ENCODE results near the gene DYSF.

Gene DYSF

DNA sequence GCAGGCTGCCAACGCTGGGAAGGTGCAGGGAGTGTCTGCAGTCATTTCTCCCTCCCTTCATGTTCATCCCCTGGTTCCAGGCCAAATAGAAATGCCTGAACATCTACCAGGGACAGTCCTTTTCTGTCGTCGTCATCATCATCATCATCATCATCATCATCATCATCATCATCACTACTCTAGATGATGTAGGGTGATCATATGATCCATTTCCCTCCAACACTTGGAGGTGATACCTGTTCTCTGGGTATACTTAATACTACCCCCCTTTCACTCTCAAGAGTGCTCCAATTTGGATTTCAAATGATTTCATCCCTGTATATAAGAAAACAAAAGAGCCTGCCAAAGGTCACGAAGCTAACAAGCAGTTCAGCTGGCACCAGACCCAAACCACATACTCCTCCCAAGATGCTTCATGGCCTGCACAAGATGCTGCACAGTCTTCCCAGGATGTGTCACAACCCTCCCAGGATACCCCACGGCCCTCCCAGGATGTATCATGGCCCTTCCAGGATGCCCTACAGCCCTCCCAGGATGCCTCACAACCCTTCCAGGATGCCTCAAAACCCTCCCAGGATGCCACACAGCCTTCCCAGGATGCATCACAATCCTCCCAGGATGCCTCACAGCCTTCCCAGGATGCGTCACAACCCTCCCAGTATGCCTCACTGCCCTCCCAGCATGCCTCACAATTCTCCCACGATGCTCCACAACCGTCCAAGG lies 257.9 kb downstream of the DYSF start:
- H3K27ac Mint-ChIP-seq: no peak overlapping the region
- H3K4me3 Mint-ChIP-seq: no peak overlapping the region
- H3K36me3 Mint-ChIP-seq: no peaks in the 10 kb centered on the region
- no peaks in the 10 kb centered on the region for H3K4me1 Mint-ChIP-seq (ENCODE audit: low read depth)
- H3K27me3 Mint-ChIP-seq: no peaks in the 10 kb centered on the region
- H3K9me3 Mint-ChIP-seq (ENCODE audit: low read depth): no peaks in the 10 kb centered on the region

DNA sequence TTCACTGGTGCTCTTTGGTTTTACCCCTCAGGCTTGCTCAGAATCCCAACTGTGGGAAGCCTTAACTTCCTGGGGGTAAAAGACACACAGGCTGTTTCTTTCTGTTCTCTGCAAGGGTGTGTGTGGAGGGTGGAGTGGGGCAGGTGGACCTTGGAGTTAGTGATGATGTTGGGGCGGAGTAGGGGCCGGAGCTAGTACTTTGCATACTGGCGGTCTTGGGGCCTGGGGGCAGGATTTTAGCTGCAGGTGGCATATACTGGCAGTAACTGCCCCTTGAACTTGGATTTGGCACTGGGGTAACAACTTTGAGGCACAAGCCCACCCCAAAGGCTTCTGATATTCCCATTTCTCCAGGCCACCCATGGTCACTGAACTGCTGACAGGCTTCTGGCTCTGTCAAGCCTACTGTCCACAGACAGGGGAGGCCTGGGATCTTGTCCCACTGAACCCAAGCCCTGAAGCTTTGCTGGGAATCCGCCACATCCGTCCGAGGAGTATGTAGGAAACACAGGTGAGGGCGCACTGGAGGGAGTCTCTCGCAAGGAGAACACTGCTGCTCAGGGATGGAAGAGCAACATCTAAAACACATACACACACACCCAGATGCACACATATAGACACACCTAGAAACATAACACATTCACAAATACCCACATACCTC lies 258.9 kb downstream of the DYSF start:
- no peaks in the 10 kb centered on the region for H3K9me3 Mint-ChIP-seq (ENCODE audit: low read depth)
- no peak overlapping the region for H3K4me3 Mint-ChIP-seq
- no peaks in the 10 kb centered on the region for H3K4me1 Mint-ChIP-seq (ENCODE audit: low read depth)
- H3K36me3 Mint-ChIP-seq: no peaks in the 10 kb centered on the region
- H3K27ac Mint-ChIP-seq: no peak overlapping the region
- no peaks in the 10 kb centered on the region for H3K27me3 Mint-ChIP-seq

DNA sequence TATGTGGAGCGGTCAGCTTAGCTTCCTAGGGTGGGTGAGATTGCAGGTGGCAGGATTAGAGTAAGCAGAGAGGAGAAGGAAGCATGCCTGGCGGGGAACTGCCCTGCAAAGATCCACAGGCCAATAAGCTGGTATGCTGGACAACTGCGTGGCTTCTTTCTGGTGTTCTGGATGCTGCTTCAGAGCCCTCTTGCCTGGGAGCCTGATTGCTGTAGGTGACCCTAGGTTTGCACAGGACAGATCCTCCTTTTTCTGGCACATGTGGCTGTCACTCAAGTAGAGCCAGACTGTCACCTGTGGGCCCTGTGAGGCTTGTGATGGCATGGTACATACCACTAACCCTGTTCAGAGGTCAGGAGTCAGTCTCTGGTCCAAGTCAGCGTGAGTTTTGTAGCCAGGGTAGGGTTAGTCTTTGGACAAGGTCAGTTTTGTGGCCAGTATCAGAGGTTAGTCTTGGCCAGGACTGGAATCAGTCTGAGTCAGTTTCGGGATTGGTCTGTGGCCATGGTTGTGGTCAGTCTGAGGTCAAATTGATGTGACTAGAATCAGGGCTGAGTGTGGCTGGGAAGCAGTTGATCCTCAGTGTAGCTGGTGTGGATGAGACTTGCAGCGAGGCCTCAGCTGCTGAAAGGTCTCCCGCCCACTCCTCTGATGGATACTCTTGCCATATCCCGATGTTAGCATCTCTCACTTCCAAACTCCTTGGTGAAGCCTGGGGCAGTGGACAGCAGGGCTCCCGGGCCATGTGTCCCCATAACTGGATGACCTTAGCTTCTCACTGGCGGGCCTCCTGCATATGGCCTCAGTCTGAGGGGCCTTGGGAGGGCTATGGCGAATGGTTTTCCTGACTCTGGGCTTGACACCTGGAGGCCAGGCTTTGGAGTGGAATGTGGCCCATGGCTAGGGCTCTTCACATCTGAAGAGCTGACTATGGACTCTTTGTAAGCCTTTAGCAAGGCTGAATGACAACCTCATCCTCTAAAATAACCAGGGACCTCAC lies 260.5 kb downstream of the DYSF start:
- Mint-ChIP-seq H3K9me3 (ENCODE audit: low read depth) (no peaks in the 10 kb centered on the region), H3K27me3 (no peaks in the 10 kb centered on the region), H3K4me3 (no peak overlapping the region), H3K4me1 (ENCODE audit: low read depth) (no peaks in the 10 kb centered on the region), H3K36me3 (no peaks in the 10 kb centered on the region), H3K27ac (no peak overlapping the region)

DNA sequence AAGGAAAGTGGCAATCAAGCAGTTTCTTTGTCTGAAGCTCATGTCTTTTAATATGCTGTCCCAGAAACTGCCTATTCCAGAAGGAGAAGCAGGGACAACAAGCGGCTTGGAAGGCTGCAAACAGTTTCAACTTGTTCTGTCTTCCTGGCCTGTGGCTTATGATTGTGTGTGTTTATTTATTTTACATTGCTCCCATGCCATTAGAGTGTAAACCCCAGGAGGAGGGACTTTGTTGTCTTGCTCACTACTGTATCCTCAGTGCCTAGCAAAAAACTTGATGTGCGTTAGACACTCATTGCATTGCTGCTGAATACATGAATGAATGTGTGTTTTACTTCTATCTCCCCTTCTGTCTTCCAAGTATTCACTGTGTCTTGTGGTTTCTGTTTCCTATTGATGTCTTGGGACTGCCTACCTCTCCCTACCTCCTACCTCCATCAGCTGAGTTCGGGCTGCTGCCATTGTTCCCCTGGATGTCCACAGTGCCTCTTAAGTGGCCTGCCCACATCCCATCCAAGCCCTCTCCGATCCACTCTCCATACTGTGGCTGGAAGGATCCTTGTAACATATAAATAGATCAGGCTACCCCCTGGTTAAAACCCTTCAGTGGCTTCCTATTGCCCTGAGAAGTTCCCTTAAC lies 261.4 kb downstream of the DYSF start:
- H3K36me3 Mint-ChIP-seq: no peaks in the 10 kb centered on the region
- H3K4me3 Mint-ChIP-seq: no peak overlapping the region
- H3K9me3 Mint-ChIP-seq (ENCODE audit: low read depth): no peaks in the 10 kb centered on the region
- H3K27ac Mint-ChIP-seq: no peak overlapping the region
- no peaks in the 10 kb centered on the region for H3K27me3 Mint-ChIP-seq
- H3K4me1 Mint-ChIP-seq (ENCODE audit: low read depth): no peaks in the 10 kb centered on the region

DNA sequence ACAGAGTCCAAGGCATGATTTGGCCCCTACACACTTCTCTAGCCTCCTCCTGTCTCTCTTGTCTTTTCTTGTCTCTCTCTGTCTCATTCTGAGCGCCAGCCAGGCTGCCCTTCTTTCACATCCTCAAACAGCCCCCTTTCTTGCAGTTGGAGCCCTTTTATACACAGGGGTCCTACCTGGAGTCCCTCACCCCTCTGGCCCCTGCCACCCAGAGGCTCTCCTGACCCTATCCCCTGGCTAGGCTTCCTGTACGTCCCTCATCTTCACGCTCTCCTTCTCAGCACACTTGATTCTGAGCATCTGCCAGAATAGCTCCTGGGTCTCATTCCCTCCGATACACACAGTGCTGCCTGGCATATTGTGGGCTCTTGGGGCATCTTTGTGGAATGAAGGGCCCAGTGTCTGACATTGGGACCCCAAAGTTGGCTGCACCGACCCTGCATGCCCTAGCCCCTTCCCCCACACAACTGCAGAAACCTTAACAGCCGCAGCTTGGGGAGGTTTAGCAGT lies 261.9 kb downstream of the DYSF start:
- H3K4me1 Mint-ChIP-seq (ENCODE audit: low read depth): no peaks in the 10 kb centered on the region
- no peak overlapping the region for H3K27ac Mint-ChIP-seq
- no peak overlapping the region for H3K4me3 Mint-ChIP-seq
- H3K36me3 Mint-ChIP-seq: no peaks in the 10 kb centered on the region
- H3K9me3 Mint-ChIP-seq (ENCODE audit: low read depth): no peaks in the 10 kb centered on the region
- H3K27me3 Mint-ChIP-seq: no peaks in the 10 kb centered on the region

DNA sequence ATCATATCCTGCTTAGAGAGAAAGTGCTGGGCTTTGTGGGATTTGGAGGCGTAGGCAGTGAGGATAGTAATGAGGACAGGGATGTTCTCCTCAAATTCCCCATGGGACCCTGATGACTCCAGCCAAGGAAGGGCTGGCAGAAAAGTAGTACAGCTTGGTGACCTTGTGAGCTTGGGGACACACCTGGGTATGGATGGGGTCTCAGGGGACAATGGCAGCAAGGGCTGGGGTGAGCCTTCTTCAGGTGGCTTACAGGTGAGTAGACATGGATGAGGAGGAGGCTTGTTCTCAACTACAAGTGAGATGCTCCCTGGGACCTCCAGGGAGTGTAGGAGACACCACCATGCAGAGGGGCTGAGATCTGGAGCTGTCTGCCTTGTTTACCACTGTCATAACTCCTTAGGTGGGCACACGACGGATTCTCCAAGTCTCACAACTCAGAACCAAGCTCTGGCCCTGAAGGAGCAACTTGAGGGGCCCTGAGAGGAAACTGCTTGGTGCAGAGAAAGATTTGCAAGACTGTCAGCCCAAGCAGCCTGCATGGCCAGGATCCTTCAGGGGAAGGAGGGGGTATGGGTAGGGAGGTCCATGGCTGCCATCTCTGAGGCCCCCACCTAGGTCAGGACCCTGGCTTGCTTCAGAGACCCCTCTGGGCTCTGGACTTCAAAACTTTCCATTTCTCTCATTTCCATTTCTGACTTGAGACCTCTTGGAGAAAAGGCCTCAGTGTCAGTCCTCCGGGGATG lies 262.8 kb downstream of the DYSF start:
- Mint-ChIP-seq H3K36me3 (no peaks in the 10 kb centered on the region), H3K9me3 (ENCODE audit: low read depth) (no peaks in the 10 kb centered on the region), H3K4me1 (ENCODE audit: low read depth) (no peaks in the 10 kb centered on the region), H3K4me3 (no peak overlapping the region), H3K27me3 (no peaks in the 10 kb centered on the region), H3K27ac (no peak overlapping the region)

DNA sequence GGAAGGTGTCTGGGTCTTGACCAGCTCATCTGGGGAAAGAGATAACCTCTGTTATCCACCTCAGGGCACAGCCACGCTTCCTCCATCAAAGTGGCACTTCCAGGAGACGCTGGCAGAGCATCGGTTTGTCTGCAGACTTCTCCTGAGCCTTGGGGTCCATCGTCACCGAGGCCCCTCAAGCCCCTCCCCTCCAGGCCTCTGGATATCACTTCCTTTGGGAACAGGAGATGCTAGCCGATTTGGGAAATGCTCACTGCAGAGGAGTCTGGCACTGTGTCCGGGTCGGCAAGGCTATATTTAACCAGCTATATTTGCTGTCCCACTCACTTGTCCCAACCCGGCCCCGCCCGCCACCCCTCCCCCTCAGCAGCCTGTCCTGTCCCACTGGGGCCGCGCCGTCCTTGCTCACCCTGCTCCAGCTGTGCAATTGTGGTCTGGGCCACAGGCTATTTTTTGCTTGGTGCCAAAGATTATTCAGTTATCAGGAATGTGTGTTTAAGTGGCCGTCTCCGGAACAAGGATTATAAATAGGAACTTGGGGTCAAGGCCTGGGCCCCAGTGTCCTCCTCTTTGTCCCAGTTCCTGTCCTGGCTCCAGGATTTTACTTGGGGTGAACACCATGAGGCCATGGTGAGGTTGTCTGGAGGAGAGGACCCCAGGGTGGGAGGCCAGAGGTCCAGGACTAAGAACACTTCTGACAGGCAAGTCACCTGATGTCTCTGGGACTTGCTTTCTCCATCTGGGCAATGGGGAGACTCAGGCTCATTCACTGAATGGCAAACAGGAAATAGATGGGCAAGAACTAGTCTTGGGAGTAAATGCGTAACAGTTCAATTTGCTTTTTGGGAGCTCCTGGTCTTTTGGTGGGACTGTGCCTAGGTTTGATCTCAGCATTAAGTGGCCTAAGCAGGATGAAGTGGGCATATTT lies 263.6 kb downstream of the DYSF start:
- Mint-ChIP-seq H3K9me3 (ENCODE audit: low read depth) (no peaks in the 10 kb centered on the region), H3K27ac (no peak overlapping the region), H3K4me1 (ENCODE audit: low read depth) (no peaks in the 10 kb centered on the region)

DNA sequence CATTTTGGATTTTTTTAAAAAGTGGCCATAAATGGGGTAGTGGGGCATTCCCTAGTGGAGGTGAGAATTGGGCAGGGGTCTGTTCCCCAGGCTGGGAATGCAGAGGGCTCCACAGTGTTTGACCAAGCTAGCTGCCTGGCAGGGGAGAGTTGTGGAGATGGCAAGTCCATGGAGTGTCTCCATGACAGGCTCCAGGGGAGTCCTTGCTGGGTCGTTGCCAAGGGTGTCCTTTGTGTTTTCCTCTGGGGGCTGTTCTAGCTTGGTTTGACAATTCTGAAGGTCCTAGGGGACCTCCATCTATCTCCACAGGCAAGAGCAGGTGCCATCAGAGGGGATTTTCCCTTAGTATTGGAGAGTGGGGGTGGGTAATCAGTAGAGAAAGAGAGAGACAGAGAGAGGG lies 265.3 kb downstream of the DYSF start:
- Mint-ChIP-seq H3K27ac (no peak overlapping the region), H3K4me1 (ENCODE audit: low read depth) (no peaks in the 10 kb centered on the region), H3K36me3 (no peaks in the 10 kb centered on the region), H3K4me3 (no peak overlapping the region), H3K27me3 (peaks cover 5% of the 10 kb centered on the region), H3K9me3 (ENCODE audit: low read depth) (no peaks in the 10 kb centered on the region)

More for the DNA sequence above, 263.6 kb downstream of the DYSF start:
- no peak overlapping the region for H3K4me3 Mint-ChIP-seq
- no peaks in the 10 kb centered on the region for H3K36me3 Mint-ChIP-seq
- H3K27me3 Mint-ChIP-seq: no peaks in the 10 kb centered on the region

DNA sequence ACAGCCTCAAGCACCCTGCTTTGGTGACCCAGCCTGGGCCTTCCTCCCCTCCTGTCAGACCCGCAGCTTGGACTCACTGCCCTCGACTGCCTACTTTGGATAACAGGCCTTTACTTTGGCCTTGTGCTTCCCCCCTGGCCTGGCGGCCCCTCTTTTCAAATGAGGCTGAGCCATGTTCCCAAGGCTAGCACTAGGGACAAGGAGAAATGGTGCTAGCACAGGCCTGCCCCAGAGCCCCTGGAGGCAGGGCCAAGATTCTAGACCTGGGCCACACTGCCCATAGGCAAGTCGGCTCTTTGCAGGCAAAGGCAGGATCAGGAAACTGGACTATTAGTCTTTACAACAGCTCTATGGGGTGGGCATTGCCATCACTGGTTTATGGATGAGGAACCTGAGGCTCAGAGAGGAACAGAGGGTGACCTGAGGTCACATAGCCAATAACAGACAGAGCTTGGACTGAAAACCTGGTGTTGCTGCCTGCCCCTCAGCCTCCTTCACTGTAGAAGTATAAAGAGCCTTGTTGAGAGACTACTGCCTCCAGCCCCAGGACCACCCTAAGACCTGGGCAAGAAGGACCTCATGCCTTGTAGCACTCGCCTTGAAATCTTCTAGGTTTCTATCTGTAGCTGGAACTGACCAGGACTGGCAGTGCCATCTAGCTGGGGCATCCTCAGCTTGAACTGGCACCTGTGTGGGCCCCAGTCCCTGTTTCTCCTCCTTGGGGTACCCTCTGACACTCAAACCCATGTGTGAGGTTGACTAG lies 266.3 kb downstream of the DYSF start:
- no peaks in the 10 kb centered on the region for H3K4me1 Mint-ChIP-seq (ENCODE audit: low read depth)
- no peak overlapping the region for H3K27ac Mint-ChIP-seq
- no peaks in the 10 kb centered on the region for H3K9me3 Mint-ChIP-seq (ENCODE audit: low read depth)
- peaks cover 5% of the 10 kb centered on the region for H3K27me3 Mint-ChIP-seq
- H3K36me3 Mint-ChIP-seq: no peaks in the 10 kb centered on the region
- no peak overlapping the region for H3K4me3 Mint-ChIP-seq

DNA sequence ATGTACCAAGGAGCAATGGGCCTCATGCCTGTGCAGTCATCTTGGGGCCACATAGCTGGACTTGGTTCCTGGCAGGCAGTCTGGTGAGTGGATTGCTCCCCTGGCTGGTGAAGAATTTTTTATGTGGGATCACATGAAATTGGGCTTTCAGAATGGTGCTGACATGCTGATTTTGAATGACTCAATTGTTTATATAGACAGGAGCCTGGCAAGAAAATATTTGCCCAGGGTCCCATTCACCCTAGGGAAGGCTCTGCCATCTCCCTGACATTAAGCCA lies 266.9 kb downstream of the DYSF start:
- Mint-ChIP-seq H3K27me3 (peaks cover 5% of the 10 kb centered on the region), H3K36me3 (no peaks in the 10 kb centered on the region), H3K4me3 (no peak overlapping the region)

DNA sequence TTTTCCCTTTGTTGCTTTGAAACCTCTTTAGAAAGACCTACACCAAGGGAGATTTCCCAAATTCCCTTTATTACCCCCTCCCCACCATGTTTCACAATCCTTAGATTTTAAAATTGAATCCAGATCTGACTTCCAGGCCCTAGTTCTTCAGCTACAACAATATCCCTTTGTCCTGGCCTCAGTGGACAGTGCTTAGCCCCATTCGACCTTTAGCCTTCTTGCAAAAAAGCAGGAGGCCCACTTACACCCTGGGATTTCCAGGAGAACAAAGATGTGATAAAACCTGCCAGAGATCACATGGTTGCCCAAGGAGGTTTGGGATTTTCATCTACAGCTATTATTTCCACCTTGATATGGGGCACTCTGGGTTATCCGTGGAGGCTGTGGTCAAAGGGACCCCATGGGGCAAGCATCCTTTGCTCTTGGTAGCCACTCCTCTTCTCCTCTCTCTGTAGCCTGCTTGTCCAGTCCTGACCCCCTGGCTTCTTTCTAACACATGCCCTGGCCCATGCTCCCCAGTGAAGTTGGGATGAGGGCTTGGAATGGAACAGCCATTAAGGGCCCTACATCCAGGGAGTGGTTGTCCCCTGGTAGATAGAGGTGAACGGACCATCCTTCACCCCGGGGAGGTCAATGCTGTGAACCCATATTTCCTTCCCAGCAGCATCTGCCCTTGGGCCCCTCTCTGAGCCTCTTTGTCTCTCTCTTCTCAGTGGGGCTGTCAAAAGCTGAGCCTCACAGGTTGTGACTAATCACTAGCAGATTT lies 267.4 kb downstream of the DYSF start:
- Mint-ChIP-seq H3K27ac (no peak overlapping the region), H3K9me3 (ENCODE audit: low read depth) (no peaks in the 10 kb centered on the region), H3K4me3 (no peak overlapping the region), H3K36me3 (no peaks in the 10 kb centered on the region), H3K27me3 (peaks cover 5% of the 10 kb centered on the region), H3K4me1 (ENCODE audit: low read depth) (no peaks in the 10 kb centered on the region)

More for the DNA sequence above, 266.9 kb downstream of the DYSF start:
- H3K4me1 Mint-ChIP-seq (ENCODE audit: low read depth): no peaks in the 10 kb centered on the region
- no peaks in the 10 kb centered on the region for H3K9me3 Mint-ChIP-seq (ENCODE audit: low read depth)
- H3K27ac Mint-ChIP-seq: no peak overlapping the region

DNA sequence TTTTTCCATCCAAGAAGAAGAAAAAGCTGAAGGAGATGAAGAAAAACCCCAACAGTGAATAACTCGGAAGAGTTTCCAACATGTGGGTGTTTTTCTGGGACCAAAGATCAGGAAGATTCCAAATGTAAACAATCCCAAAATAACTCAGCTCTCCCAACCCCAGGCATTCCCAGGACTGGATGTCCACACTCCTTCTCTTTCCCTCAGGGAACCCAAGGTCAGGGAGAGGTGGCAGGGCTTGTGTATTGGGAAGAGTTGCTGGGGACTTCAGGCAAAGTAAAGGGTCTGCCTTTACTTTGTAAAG lies 268.0 kb downstream of the DYSF start:
- Mint-ChIP-seq H3K4me1 (ENCODE audit: low read depth) (no peaks in the 10 kb centered on the region), H3K27ac (no peak overlapping the region), H3K9me3 (ENCODE audit: low read depth) (no peaks in the 10 kb centered on the region), H3K4me3 (no peak overlapping the region), H3K27me3 (peaks cover 5% of the 10 kb centered on the region), H3K36me3 (no peaks in the 10 kb centered on the region)

All from activated naive CD8-positive, alpha-beta T cell (primary cell).